ENCODE measurements around the gene CREM. TPM values are rescaled to one million over a fixed set of nuclear protein-coding genes. Genes with fewer than 3 reads are reported as not detected.
"Not testable (repeated sequence)": the region's sequence is repeated elsewhere in the genome, so short reads cannot be mapped to it uniquely, and the experiment has no call there.

Gene CREM
- 87.1 TPM for polyA plus RNA-seq (2013, experiment 1 of 2)
- polyA plus RNA-seq (2013, experiment 2 of 2): 77.6 TPM

DNA sequence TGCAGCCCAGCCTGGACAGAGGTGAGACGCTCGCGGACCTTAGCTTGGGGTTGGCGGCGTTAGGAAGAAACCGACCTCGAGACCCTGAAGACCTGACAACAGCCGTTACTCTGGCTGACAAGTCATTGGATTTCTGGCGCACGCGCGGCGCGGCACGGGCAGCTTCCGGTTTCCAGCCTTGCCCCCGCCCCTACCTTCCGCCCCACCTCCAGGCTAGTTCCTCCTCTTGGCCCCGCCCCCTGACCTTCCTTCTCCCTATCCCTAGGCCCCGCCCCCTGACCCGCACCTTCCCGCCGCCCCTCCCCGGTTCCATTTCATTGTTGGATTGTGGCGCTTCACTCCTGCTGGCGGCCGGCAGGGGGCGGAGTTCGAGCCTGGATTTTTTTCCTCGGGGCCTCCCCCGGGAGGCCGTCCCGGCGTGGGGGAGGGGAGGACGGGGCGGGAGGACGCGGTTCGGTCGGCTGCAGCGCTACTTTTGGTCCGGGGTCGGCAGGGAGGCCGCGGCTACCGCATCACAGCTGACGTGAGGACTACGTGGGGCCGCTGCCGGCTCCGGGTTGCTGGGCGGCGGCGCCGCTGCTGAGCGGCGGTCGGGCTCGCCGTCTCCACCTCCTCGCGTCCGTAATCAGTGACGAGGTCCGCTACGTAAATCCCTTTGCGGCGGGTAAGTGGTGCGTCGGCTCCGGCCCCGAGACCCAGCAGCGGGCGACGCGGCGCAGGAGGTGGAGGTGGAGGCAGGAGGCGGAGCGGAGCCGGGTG is at the start of gene CREM:
TSS of gene CREM (plus strand) at position 317 of the 759 bp plus-strand sequence. CDS start 10,990 bp downstream, outside the sequence.
- Histone ChIP-seq H3K36me3 (ENCODE audit: control insufficient read depth, insufficient read depth, low read length) (no peaks in the 10 kb centered on the region), H3K4me1 (ENCODE audit: control insufficient read depth, insufficient read depth, low read length, poor library complexity, severe bottlenecking) (no peaks in the 10 kb centered on the region), H3K9me3 (ENCODE audit: control insufficient read depth, low read length) (no peaks in the 10 kb centered on the region), H3K27ac (ENCODE audit: low read depth, low read length, severe bottlenecking) (peak within 1 kb of the TSS; percentile 99), H3K4me3 (ENCODE audit: extremely low read depth, insufficient read depth, low read length, poor library complexity, severe bottlenecking) (peak within 1 kb of the TSS; percentile 74)
- WGBS, 2 experiments (ENCODE audit: insufficient coverage in 2 of 2): 1 to 4% methylated on average over 45 to 73 of the region's 80 CpGs

DNA sequence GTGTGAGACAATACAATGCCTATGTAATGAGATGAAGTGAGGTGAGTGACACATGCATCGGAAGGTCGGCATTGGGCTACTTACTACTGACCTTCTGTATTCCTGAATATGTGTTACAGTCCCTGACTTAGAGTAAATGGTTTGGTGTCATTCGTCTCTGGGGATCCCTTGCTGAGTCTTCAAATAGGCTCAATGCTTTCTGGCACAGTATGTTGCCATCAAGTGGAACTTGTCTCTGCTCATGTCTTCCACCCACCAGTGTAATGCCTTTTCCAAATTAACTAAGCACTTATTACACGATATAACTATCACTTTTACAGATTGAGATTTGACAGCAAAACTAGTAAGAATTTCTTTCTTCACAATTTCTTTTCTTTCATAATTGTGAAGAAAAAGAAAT is 47.4 kb upstream of the CREM start:
- Histone ChIP-seq H3K9me3 (ENCODE audit: control insufficient read depth, low read length) (peaks cover 4% of the 10 kb centered on the region), H3K4me3 (ENCODE audit: extremely low read depth, insufficient read depth, low read length, poor library complexity, severe bottlenecking) (no peak overlapping the region), H3K27ac (ENCODE audit: low read depth, low read length, severe bottlenecking) (no peak overlapping the region), H3K36me3 (ENCODE audit: control insufficient read depth, insufficient read depth, low read length) (peaks cover 19% of the 10 kb centered on the region), H3K4me1 (ENCODE audit: control insufficient read depth, insufficient read depth, low read length, poor library complexity, severe bottlenecking) (peaks cover 7% of the 10 kb centered on the region)
- WGBS, 2 experiments (ENCODE audit: insufficient coverage in 2 of 2): 89% methylated on average over 4 of the region's 4 CpGs; no CpG with 5 or more reads in 1 of the 2 experiments

DNA sequence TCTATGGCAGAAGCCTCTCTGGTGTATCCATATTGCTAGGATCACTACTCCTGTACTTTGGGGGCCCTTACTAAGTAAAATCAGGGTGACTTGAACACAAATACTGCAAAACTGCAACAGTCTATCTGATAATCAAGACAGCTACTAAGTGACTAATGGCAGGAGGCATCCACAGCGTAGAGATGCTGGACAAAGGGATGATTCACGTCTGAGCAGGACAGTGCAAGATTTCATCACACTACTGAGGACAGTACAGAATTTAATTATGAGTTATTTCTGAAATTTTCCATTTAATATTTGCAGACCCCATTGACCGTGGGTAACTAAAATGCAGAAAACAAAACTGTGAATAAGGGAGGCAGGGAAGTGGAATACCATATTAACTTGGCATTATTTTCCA is 46.9 kb upstream of the CREM start:
- H3K4me1 ChIP-seq (ENCODE audit: control insufficient read depth, insufficient read depth, low read length, poor library complexity, severe bottlenecking): peaks cover 7% of the 10 kb centered on the region
- peaks cover 4% of the 10 kb centered on the region for H3K9me3 ChIP-seq (ENCODE audit: control insufficient read depth, low read length)
- peaks cover 19% of the 10 kb centered on the region for H3K36me3 ChIP-seq (ENCODE audit: control insufficient read depth, insufficient read depth, low read length)
- peak overlapping the region; percentile 46 for H3K27ac ChIP-seq (ENCODE audit: low read depth, low read length, severe bottlenecking)
- no peak overlapping the region for H3K4me3 ChIP-seq (ENCODE audit: extremely low read depth, insufficient read depth, low read length, poor library complexity, severe bottlenecking)
- WGBS, 2 experiments (ENCODE audit: insufficient coverage in 2 of 2): 100% methylated on average over 1 of the region's 3 CpGs; no CpG with 5 or more reads in 1 of the 2 experiments

DNA sequence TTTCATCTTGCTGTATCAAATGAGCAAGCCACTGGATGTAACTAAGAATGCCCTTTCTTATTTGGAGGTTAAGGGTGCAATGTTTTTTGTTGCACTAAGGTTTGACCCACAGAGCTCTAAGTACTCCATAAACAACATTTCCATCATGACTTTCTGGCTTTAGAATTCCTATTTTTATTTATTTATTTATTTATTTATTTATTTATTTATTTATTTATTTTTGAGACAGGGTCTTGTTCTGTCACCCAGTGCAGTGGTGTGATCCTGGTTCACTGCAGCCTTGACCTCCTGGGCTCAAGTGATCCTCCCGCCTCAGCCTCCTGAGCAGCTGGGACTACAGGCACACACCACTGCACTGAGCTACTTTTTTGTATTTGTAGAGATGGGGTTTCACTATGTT is 46.4 kb upstream of the CREM start:
- WGBS, 2 experiments (ENCODE audit: insufficient coverage in 2 of 2): no CpG with 5 or more reads among the region's 1 CpG
- peak overlapping the region; percentile 46 for H3K27ac ChIP-seq (ENCODE audit: low read depth, low read length, severe bottlenecking)
- not testable (repeated sequence) for H3K4me3 ChIP-seq (ENCODE audit: extremely low read depth, insufficient read depth, low read length, poor library complexity, severe bottlenecking); H3K9me3 ChIP-seq (ENCODE audit: control insufficient read depth, low read length); H3K4me1 ChIP-seq (ENCODE audit: control insufficient read depth, insufficient read depth, low read length, poor library complexity, severe bottlenecking)
- H3K36me3 ChIP-seq (ENCODE audit: control insufficient read depth, insufficient read depth, low read length): peaks cover 19% of the 10 kb centered on the region

DNA sequence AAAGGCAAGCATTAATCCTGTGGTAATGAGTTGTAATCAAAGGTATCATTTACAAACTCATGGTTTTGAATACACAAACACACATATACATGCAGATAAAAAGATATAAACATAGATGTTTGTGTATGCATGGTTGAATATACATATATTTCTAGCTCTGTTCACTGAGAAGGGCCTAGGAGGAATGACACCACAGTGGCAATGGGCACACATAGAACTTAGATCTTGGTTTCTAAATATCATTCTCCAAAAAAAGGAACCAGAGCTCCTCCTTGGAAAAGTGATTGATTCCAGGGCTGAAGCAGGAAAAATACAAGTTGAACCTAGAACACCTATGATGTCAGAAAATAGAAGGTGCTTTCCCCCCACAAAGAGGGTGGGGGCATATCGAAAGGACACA is 43.4 kb upstream of the CREM start:
- H3K36me3 ChIP-seq (ENCODE audit: control insufficient read depth, insufficient read depth, low read length): peaks cover 27% of the 10 kb centered on the region
- H3K4me3 ChIP-seq (ENCODE audit: extremely low read depth, insufficient read depth, low read length, poor library complexity, severe bottlenecking): no peak overlapping the region
- H3K4me1 ChIP-seq (ENCODE audit: control insufficient read depth, insufficient read depth, low read length, poor library complexity, severe bottlenecking): peaks cover 7% of the 10 kb centered on the region
- WGBS, 2 experiments (ENCODE audit: insufficient coverage in 2 of 2): 100% methylated on average over 1 of the region's 1 CpG; no CpG with 5 or more reads in 1 of the 2 experiments
- H3K27ac ChIP-seq (ENCODE audit: low read depth, low read length, severe bottlenecking): no peak overlapping the region
- H3K9me3 ChIP-seq (ENCODE audit: control insufficient read depth, low read length): peaks cover 4% of the 10 kb centered on the region

DNA sequence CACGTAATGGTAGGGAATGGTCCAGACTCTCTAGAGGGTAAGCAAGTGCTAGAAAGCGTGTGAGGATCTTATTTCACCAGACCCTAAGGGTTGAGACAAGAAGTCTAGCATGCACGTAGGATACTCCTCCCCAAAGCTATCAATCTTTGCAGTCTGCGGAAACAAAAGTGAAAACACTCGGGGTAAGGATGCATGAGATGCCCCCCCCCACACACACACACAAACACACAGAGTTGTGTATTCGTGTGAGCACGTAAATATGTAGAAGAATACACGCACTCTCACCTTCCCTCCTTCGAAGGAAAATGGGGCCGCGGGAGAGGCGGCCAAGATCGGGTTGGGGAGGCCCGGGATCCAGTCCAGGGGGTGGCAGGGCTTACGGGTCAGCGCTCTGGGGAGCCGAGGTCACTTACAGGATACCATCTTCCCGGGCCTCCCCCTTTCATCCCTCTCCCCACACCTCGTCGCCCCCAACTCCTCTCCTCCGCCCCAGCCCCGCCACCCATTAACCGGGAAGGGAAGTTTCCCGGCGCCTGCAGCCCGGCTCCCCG is 37.0 kb upstream of the CREM start:
- Histone ChIP-seq H3K27ac (ENCODE audit: low read depth, low read length, severe bottlenecking) (peak overlapping the region; percentile 83), H3K4me1 (ENCODE audit: control insufficient read depth, insufficient read depth, low read length, poor library complexity, severe bottlenecking) (no peaks in the 10 kb centered on the region), H3K36me3 (ENCODE audit: control insufficient read depth, insufficient read depth, low read length) (peaks cover 14% of the 10 kb centered on the region), H3K4me3 (ENCODE audit: extremely low read depth, insufficient read depth, low read length, poor library complexity, severe bottlenecking) (peak overlapping the region; percentile 96), H3K9me3 (ENCODE audit: control insufficient read depth, low read length) (peaks cover 6% of the 10 kb centered on the region)
- WGBS, 2 experiments (ENCODE audit: insufficient coverage in 2 of 2): 0% methylated on average over 7 of the region's 27 CpGs; no CpG with 5 or more reads in 1 of the 2 experiments

DNA sequence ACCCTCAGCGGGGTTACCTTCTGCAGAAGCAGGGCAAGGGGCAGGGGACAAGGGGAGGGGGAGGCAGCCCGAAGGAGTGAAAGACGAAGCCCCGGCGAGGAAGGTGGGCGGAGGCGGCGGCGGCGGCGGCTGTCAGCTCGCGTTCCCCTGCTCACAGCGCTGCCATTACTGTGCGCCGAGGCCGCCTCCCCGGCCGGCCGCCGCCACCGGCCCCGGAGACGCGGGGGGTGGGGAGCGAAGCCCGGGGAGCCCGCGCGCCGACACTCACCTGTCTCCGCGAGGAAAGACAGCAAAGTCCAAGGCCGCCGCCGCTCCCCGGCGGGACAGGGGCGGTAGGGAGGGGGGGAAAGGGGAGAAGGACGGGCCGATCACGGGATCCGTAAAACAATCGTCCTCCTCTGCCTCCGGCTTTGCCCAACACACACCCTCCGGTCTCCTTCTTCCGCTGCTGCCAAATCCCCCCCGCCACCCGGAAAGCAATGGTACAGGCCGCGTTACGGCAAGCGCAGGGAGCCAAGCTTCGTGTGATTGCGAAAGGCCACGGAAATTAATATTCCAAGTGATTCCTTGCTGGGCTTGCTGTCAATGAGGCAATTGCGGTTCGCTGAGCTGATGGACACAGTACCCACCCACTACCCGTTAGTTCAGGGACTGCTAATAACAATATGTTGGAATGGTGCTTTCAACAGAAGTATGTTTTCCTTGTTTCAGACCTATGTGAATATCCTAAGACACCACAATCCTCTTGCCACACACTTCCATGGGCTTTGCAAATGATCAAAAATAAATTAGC is 36.3 kb upstream of the CREM start, which contains the start of gene CUL2:
TSS of gene CUL2 (minus strand) at position 180 of the 793 bp plus-strand sequence. CDS start 19,024 bp downstream, outside the sequence.
- peaks cover 6% of the 10 kb centered on the region for H3K9me3 ChIP-seq (ENCODE audit: control insufficient read depth, low read length)
- peak within 1 kb of the TSS; percentile 96 for H3K4me3 ChIP-seq (ENCODE audit: extremely low read depth, insufficient read depth, low read length, poor library complexity, severe bottlenecking)
- peak within 1 kb of the TSS; percentile 83 for H3K27ac ChIP-seq (ENCODE audit: low read depth, low read length, severe bottlenecking)
- 0 to 1% methylated on average over 28 to 33 of the region's 59 CpGs for WGBS, 2 experiments (ENCODE audit: insufficient coverage in 2 of 2)
- peaks cover 14% of the 10 kb centered on the region for H3K36me3 ChIP-seq (ENCODE audit: control insufficient read depth, insufficient read depth, low read length)
- no peaks in the 10 kb centered on the region for H3K4me1 ChIP-seq (ENCODE audit: control insufficient read depth, insufficient read depth, low read length, poor library complexity, severe bottlenecking)

DNA sequence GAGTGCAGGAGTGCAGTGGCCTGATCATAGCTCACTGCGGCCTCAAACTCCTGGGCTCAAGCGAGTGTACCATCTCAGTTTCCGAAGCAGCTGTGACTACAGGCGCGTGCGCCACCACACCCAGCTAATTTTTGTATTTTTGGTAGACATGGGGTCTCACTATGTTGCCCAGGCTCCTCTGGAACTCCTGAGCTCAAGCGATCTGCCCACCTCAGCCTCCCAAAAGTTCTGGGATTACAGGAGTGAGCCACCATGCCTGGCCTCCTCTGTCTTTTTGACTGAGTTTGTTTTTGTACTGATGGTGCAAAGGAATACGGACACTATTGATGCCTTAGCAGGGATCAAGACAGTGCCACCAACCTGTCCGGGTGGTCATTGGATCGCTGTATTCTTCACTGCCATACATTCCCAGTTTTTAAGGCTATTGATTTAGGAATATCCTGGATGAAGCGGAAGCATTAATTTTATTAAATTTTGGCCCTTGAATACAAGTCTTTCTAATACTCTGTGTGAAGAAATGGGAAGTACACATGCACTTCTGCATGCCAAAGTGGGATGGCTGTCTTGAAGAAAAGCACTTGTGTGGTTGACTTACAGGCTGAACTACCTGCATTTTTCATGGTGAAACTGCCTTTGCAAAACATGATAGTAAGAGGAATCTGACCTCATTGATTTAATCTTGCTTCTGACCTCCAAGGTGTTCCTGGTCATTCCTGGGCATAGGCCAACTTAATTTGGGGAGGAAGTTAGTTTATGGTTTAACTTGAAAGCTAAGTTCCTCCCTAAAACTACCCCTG is 34.5 kb upstream of the CREM start:
- no peak overlapping the region for H3K27ac ChIP-seq (ENCODE audit: low read depth, low read length, severe bottlenecking)

DNA sequence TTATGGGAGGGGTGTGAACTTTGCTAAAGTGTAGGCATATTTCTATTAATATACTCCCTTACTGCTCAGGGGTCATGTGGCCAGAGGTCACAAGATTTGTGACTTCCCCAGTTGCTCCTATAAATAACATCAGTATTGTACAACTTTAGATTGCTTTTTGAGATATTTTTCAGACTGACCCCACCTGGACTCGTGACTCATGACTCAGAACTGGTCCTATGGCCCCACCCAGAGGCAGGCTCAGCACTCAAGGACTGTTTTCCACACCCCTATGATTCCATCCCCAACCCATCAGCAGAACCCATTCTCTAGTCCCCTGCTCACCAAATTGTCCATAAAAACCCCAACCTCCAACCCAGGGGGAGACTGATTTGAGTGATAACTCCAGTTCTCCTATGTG is 33.8 kb upstream of the CREM start:
- H3K4me3 ChIP-seq (ENCODE audit: extremely low read depth, insufficient read depth, low read length, poor library complexity, severe bottlenecking): no peak overlapping the region
- H3K27ac ChIP-seq (ENCODE audit: low read depth, low read length, severe bottlenecking): no peak overlapping the region
- WGBS, 2 experiments (ENCODE audit: insufficient coverage in 2 of 2): 70 to 100% methylated on average over 1 of the region's 1 CpG
- no peaks in the 10 kb centered on the region for H3K36me3 ChIP-seq (ENCODE audit: control insufficient read depth, insufficient read depth, low read length)
- no peaks in the 10 kb centered on the region for H3K4me1 ChIP-seq (ENCODE audit: control insufficient read depth, insufficient read depth, low read length, poor library complexity, severe bottlenecking)
- H3K9me3 ChIP-seq (ENCODE audit: control insufficient read depth, low read length): peaks cover 6% of the 10 kb centered on the region

More for the DNA sequence above, 34.5 kb upstream of the CREM start:
- Histone ChIP-seq H3K4me1 (ENCODE audit: control insufficient read depth, insufficient read depth, low read length, poor library complexity, severe bottlenecking) (no peaks in the 10 kb centered on the region), H3K9me3 (ENCODE audit: control insufficient read depth, low read length) (peaks cover 6% of the 10 kb centered on the region), H3K4me3 (ENCODE audit: extremely low read depth, insufficient read depth, low read length, poor library complexity, severe bottlenecking) (no peak overlapping the region), H3K36me3 (ENCODE audit: control insufficient read depth, insufficient read depth, low read length) (peaks cover 7% of the 10 kb centered on the region)
- WGBS, 2 experiments (ENCODE audit: insufficient coverage in 2 of 2): 97 to 100% methylated on average over 7 to 9 of the region's 11 CpGs

DNA sequence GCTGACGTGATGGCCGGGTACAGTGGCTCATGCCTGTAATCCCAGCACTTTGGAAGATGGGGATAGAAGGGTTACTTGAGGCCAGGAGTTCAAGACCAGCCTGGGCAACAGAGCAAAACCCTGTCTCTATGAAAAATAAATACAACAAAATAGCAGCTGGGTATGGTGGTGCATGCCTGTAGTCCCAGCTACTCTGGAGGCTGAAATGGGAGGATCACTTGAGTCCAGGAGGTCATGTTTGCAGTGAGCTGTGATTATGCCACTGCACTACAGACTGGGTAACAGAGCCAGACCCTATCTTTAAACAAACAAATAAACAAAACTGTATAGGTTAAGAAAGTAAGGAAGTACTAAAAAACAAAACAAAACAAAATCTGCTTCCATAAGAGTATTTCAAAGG is 30.3 kb upstream of the CREM start:
- no peak overlapping the region for H3K27ac ChIP-seq (ENCODE audit: low read depth, low read length, severe bottlenecking)
- WGBS, 2 experiments (ENCODE audit: insufficient coverage in 2 of 2): 65 to 92% methylated on average over 2 of the region's 2 CpGs
- H3K4me1 ChIP-seq (ENCODE audit: control insufficient read depth, insufficient read depth, low read length, poor library complexity, severe bottlenecking): no peaks in the 10 kb centered on the region
- H3K36me3 ChIP-seq (ENCODE audit: control insufficient read depth, insufficient read depth, low read length): no peaks in the 10 kb centered on the region
- H3K4me3 ChIP-seq (ENCODE audit: extremely low read depth, insufficient read depth, low read length, poor library complexity, severe bottlenecking): no peak overlapping the region
- H3K9me3 ChIP-seq (ENCODE audit: control insufficient read depth, low read length): peaks cover 6% of the 10 kb centered on the region

Data from mesodermal cell (in vitro differentiated cells).